ENCODE measurements around the gene CDK2AP2.

DNA sequence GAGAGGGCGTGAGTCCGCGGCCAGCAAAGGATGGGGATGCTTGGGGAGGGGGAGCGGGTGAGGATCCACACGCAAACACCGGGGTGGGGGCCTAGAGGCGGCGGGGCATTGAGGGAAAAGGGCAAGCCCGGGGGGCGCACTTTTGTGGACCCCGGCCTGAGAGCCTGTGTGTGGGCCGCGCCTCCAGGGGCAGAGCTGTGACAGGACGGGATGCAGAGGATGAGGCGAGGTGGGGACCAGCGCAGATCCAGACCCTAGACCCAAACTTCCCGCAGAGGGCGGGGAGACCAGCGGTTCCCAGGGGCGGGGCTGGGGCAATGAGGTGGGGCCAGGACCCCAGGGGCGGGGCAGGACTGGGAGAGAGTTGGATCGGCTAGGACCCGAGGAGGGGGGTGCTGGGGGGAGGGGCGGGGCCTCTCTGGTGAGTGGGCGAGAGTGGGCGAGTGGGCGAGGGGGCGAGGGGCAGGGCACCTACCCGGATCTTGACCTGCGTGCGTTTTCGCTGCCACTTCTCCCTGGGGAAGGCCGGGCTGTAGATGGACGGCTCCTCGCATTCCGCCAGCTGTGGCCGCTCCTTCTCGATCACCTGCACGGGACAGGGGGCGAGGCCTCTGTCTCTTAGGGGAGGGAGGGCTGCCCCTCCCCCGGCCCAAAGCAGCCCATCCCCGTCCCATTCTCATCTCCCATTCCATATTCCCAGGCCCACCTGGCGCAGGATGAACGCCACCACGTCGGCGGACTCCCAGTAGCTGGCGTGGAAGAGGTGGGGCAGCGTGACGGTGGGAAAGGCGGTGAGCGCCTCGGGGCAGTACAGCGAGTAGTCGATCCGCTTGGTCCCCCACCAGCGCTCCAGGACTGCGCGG lies 13.4 kb downstream of the CDK2AP2 start:
- TF ChIP-seq CTCF (IDR thresholded peaks at IDR 0.05; ENCODE audit: insufficient read depth, low read length, poor library complexity, severe bottlenecking): no peak
- TF ChIP-seq EZH2phosphoT487 (conservative IDR thresholded peaks at IDR 0.05; ENCODE audit: low read length): no peak
